Measurements from ENCODE around the gene HCAR2.

GRCh38 chr12:122686538-122686937 is 16.6 kb downstream of the HCAR2 start:
- no peak for TF ChIP-seq CTCF (IDR thresholded peaks at IDR 0.05)
- no peak for TF ChIP-seq EZH2 (IDR thresholded peaks at IDR 0.05; ENCODE audit: borderline replicate concordance, insufficient read depth, low read depth, low read length, poor library complexity, severe bottlenecking)
